Osteoblast (primary cell): ENCODE results near the gene ITIH4. TPM values are rescaled to one million over a fixed set of nuclear protein-coding genes. Genes with fewer than 3 reads are reported as not detected.

Experiments
- DNase-seq: peaks from one replicate; pipeline ENCODE4 v3.0.0; 2011; ENCODE audit warnings: low spot score, mixed read lengths; ENCODE audit not compliant: insufficient read length; ENCODE audit errors: missing footprints
- H2AFZ ChIP-seq: 2 replicates; pipeline ENCODE4 v1.6.0; 2011; ENCODE audit warnings: mild to moderate bottlenecking, low read length
- H3K27ac ChIP-seq: 2 replicates; pipeline ENCODE4 v1.5.1; 2011; ENCODE audit warnings: mild to moderate bottlenecking, low read depth, low read length, moderate library complexity
- H3K27me3 ChIP-seq: 2 replicates; pipeline ENCODE4 v1.6.0; 2012; ENCODE audit warnings: mild to moderate bottlenecking, control low read depth, inconsistent platforms, low read length, moderate library complexity; ENCODE audit not compliant: insufficient read depth
- H3K36me3 ChIP-seq: 2 replicates; pipeline ENCODE4 v1.5.1; 2011; ENCODE audit warnings: mild to moderate bottlenecking, low read length, control low read depth, moderate library complexity; ENCODE audit not compliant: insufficient read depth
- H3K4me1 ChIP-seq: 2 replicates; pipeline ENCODE4 v1.5.1; 2011; ENCODE audit warnings: mild to moderate bottlenecking, low read length, control low read depth, moderate library complexity; ENCODE audit not compliant: insufficient read depth
- H3K4me2 ChIP-seq: 2 replicates; pipeline ENCODE4 v1.6.0; 2011; ENCODE audit warnings: mild to moderate bottlenecking, low read length; ENCODE audit not compliant: insufficient read depth
- H3K4me3 ChIP-seq: fragments of 200-600 bp; sonication (generic); 3 replicates; pipeline ENCODE4 v1.5.1; 2012; ENCODE audit warnings: mild to moderate bottlenecking, low read length, inconsistent platforms; ENCODE audit not compliant: insufficient read depth
- H3K79me2 ChIP-seq: 2 replicates; pipeline ENCODE4 v1.6.0; 2012; ENCODE audit warnings: mild to moderate bottlenecking, low read length, control low read depth, inconsistent platforms; ENCODE audit not compliant: insufficient read depth
- H3K9me3 ChIP-seq: 2 replicates; pipeline ENCODE4 v1.5.1; 2011; ENCODE audit warnings: low read depth, low read length, control low read depth
- H4K20me1 ChIP-seq: 2 replicates; pipeline ENCODE4 v1.6.0; 2012; ENCODE audit warnings: mild to moderate bottlenecking, low read length, control low read depth; ENCODE audit not compliant: insufficient read depth
- total RNA-seq: library from RNA; depleted of rRNA; stranded (reverse); fragments of >200 nt; gene quantifications from 2 replicates; pipeline ENCODE4 v1.2.3, GENCODE V29; 2012
- TF ChIP-seq, protein P1 (sequence below): IDR thresholded peaks from 2 replicates; pipeline ENCODE4 v1.5.1; 2011; ENCODE audit warnings: mild to moderate bottlenecking, low read depth, low read length, moderate library complexity; ENCODE audit errors: extremely low read depth

The ITIH4 gene
- total RNA-seq = 2.5 and 3.5 TPM in 2 replicates

DNA sequence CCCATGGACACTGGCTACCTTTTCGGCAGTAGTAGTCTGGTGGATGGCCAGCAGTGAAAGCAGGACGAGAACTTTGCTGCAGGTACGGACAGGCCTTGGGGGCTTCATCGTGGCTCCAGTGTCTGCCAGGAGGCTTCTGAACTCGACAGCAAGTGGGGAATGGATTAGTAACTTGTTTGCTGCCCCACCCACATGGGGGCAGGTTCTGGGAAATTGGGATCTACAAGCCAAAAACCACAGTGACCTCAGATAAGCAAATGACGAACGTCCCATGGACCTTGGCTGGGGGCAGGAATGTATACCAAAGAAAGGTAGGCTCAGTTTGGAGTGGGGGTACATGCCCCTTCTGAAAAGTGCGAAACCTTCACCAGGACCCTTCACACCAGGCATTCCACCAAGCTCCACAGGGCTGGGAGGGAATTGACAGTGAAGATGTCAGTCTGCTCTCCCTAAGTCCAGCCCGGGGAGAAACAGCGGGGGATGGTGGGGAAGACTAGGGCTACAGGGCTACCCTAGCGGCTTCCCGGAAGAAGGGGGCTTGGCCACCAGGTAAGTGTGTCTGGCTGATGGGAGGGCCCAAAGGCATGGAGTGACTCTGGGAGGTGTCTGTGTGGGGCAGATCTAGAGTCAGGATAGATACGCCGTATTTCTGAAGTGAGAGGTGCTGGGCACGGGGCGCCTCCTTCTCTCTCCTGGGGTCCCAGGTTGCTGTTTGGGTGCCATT is at the start of gene ITIH4:
Gene ITIH4, minus strand, starts transcription at position 138 of the 724 bp plus-strand sequence. Its CDS starts 30 bp downstream, at position 108.
- TF ChIP-seq, protein P1, sequence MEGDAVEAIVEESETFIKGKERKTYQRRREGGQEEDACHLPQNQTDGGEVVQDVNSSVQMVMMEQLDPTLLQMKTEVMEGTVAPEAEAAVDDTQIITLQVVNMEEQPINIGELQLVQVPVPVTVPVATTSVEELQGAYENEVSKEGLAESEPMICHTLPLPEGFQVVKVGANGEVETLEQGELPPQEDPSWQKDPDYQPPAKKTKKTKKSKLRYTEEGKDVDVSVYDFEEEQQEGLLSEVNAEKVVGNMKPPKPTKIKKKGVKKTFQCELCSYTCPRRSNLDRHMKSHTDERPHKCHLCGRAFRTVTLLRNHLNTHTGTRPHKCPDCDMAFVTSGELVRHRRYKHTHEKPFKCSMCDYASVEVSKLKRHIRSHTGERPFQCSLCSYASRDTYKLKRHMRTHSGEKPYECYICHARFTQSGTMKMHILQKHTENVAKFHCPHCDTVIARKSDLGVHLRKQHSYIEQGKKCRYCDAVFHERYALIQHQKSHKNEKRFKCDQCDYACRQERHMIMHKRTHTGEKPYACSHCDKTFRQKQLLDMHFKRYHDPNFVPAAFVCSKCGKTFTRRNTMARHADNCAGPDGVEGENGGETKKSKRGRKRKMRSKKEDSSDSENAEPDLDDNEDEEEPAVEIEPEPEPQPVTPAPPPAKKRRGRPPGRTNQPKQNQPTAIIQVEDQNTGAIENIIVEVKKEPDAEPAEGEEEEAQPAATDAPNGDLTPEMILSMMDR = no peak
- DNase-seq = peak; percentile 90
- H3K4me3 ChIP-seq = no peak within 1 kb of the TSS
- peak within 1 kb of the TSS; percentile 52 for H3K4me2 ChIP-seq
- no peaks in the 10 kb centered on the region for H3K79me2 ChIP-seq
- no peaks in the 10 kb centered on the region for H3K27me3 ChIP-seq
- peaks cover 8% of the 10 kb centered on the region for H4K20me1 ChIP-seq
- H3K9me3 ChIP-seq = no peaks in the 10 kb centered on the region
- no peaks in the 10 kb centered on the region for H3K36me3 ChIP-seq
- H2AFZ ChIP-seq = no peak within 1 kb of the TSS
- peaks cover 21% of the 10 kb centered on the region for H3K4me1 ChIP-seq
- no peak within 1 kb of the TSS for H3K27ac ChIP-seq

DNA sequence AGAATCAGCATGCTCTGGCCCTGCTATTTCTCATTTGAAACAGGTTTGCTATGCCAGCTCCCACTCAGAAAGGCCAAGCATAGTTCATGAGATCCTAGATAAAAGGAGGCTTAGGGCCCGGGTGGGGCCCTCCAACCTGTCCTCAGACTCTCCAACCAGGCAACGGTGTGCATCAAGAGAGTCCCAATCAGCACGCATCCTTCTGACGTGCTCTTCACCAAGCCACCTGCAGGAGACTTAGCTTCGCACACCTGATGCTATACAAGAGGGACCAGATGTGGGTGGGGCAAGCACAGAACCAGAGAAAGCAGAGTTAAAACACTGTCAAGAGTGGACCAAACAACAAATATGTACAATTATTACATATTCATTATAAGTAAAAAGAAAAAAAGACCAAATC is 49.6 kb upstream of the ITIH4 start:
- H3K36me3 ChIP-seq = no peaks in the 10 kb centered on the region
- peak; percentile 17 for DNase-seq
- H3K4me1 ChIP-seq = no peaks in the 10 kb centered on the region
- TF ChIP-seq, protein P1 = no peak
- H3K4me2 ChIP-seq = no peak overlapping the region
- H3K79me2 ChIP-seq = peaks cover 9% of the 10 kb centered on the region
- no peak overlapping the region for H3K4me3 ChIP-seq
- no peak overlapping the region for H2AFZ ChIP-seq
- no peaks in the 10 kb centered on the region for H3K27me3 ChIP-seq
- no peak overlapping the region for H3K27ac ChIP-seq
- peaks cover 19% of the 10 kb centered on the region for H4K20me1 ChIP-seq
- H3K9me3 ChIP-seq = no peaks in the 10 kb centered on the region

DNA sequence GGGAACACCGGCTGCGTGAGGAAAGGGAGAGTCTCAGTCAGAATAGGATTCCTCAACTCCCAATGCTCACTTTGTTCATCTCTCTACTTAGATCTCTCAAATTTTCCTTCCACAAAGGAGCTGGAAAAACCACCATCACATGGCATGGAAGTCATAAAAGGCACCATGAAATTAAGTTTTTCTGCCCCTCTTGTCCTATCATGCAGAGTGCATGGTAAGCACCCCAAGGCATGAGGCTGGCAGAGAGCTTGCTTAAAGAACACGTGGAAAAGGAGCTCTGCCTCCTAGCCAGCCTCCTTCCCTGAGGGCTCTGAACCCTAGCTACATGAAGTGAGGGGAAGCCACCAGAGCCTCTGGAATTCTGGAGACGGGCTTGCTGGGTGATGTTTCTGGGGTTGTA is 49.1 kb upstream of the ITIH4 start:
- DNase-seq = no peak
- Histone ChIP-seq H4K20me1 (peaks cover 19% of the 10 kb centered on the region), H3K79me2 (peaks cover 11% of the 10 kb centered on the region), H3K4me2 (no peak overlapping the region), H3K9me3 (no peaks in the 10 kb centered on the region), H3K36me3 (no peaks in the 10 kb centered on the region), H2AFZ (no peak overlapping the region), H3K27ac (no peak overlapping the region), H3K4me3 (no peak overlapping the region), H3K27me3 (no peaks in the 10 kb centered on the region), H3K4me1 (no peaks in the 10 kb centered on the region)
- TF ChIP-seq, protein P1 = no peak

DNA sequence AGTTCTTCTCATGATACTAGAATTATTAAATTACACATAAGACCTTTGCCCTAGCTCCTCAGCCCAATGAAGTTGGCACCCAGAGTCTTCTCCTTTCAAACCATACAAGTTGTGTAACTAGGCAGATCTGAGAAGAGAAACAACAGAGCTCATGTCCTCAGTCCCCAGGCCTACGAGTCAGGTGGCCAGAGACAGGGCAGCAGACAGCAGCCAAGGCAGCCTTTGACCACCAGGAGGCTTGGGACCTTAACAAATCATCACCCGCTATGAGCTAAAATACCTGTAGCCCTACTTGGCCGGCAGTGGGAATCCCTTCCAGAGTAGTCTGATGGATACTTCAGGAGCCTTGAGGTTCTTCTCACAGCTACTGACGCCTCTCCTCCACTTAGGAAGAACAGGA is 48.6 kb upstream of the ITIH4 start:
- Histone ChIP-seq H3K4me1 (peaks cover 5% of the 10 kb centered on the region), H3K9me3 (no peaks in the 10 kb centered on the region), H3K27me3 (no peaks in the 10 kb centered on the region), H3K36me3 (no peaks in the 10 kb centered on the region), H3K4me2 (no peak overlapping the region), H3K27ac (no peak overlapping the region), H3K79me2 (peaks cover 11% of the 10 kb centered on the region), H4K20me1 (peaks cover 22% of the 10 kb centered on the region), H3K4me3 (no peak overlapping the region), H2AFZ (no peak overlapping the region)
- TF ChIP-seq, protein P1 = peak; percentile 21
- DNase-seq = peak; percentile 50
